ENCODE results near the gene ACTRT2. TPM values are rescaled to one million over a fixed set of nuclear protein-coding genes. Genes with fewer than 3 reads are reported as not detected.

ACTRT2 gene
- total RNA-seq, 4 donors from 2014 or later = not detected

- H3K36me3 ChIP-seq = no peaks in the 10 kb centered on the region
- H3K9me3 ChIP-seq = no peaks in the 10 kb centered on the region
- H3K4me1 ChIP-seq = no peaks in the 10 kb centered on the region
- TF ChIP-seq POLR2A (IDR thresholded peaks at IDR 0.05) (no peak), CTCF (IDR thresholded peaks at IDR 0.05) (no peak)
- no peak for DNase-seq
- H3K4me3 ChIP-seq = no peak overlapping the region
- no peaks in the 10 kb centered on the region for H3K27me3 ChIP-seq
- no peak overlapping the region for H3K27ac ChIP-seq
These were observed 2.8 kb downstream of the ACTRT2 start for GRCh38 chr1:3024019-3024418.

GRCh38 chr1:3024588-3024987, 3.3 kb downstream of the ACTRT2 start:
- no peak for DNase-seq
- H3K27me3 ChIP-seq = no peaks in the 10 kb centered on the region
- no peak overlapping the region for H3K4me3 ChIP-seq
- no peaks in the 10 kb centered on the region for H3K4me1 ChIP-seq
- TF ChIP-seq POLR2A (IDR thresholded peaks at IDR 0.05) (no peak), CTCF (IDR thresholded peaks at IDR 0.05) (no peak)
- H3K36me3 ChIP-seq = no peaks in the 10 kb centered on the region
- H3K9me3 ChIP-seq = no peaks in the 10 kb centered on the region
- H3K27ac ChIP-seq = no peak overlapping the region

- H3K9me3 ChIP-seq = no peaks in the 10 kb centered on the region
- DNase-seq = no peak
- TF ChIP-seq POLR2A (IDR thresholded peaks at IDR 0.05) (no peak), CTCF (IDR thresholded peaks at IDR 0.05) (no peak)
- H3K4me1 ChIP-seq = no peaks in the 10 kb centered on the region
- H3K36me3 ChIP-seq = no peaks in the 10 kb centered on the region
- no peak overlapping the region for H3K4me3 ChIP-seq
- H3K27me3 ChIP-seq = no peaks in the 10 kb centered on the region
- no peak overlapping the region for H3K27ac ChIP-seq
These were observed 4.9 kb downstream of the ACTRT2 start for GRCh38 chr1:3026124-3026523.

- DNase-seq = no peak
- TF ChIP-seq POLR2A (IDR thresholded peaks at IDR 0.05) (no peak), CTCF (IDR thresholded peaks at IDR 0.05) (no peak)
- no peaks in the 10 kb centered on the region for H3K36me3 ChIP-seq
- H3K27ac ChIP-seq = no peak overlapping the region
- no peaks in the 10 kb centered on the region for H3K9me3 ChIP-seq
- no peak overlapping the region for H3K4me3 ChIP-seq
- no peaks in the 10 kb centered on the region for H3K27me3 ChIP-seq
- H3K4me1 ChIP-seq = no peaks in the 10 kb centered on the region
These were observed 5.5 kb downstream of the ACTRT2 start for GRCh38 chr1:3026581-3027391.

- H3K27ac ChIP-seq = no peak overlapping the region
- no peaks in the 10 kb centered on the region for H3K36me3 ChIP-seq
- no peaks in the 10 kb centered on the region for H3K27me3 ChIP-seq
- H3K4me3 ChIP-seq = no peak overlapping the region
- TF ChIP-seq POLR2A (IDR thresholded peaks at IDR 0.05) = no peak
- no peak for TF ChIP-seq CTCF (IDR thresholded peaks at IDR 0.05)
- no peaks in the 10 kb centered on the region for H3K9me3 ChIP-seq
- no peaks in the 10 kb centered on the region for H3K4me1 ChIP-seq
- DNase-seq = peak in 2 of 3 donors; percentile 25 to 39
These were observed 6.5 kb downstream of the ACTRT2 start for GRCh38 chr1:3027611-3028371.

All from Peyer's patch (tissue), 4 donors.